HG03565 (cell line): ENCODE results near the gene PLA2G2F.

Source experiments
- ATAC-seq: cut with Tn5 transposase; IDR thresholded peaks from one replicate; pipeline ENCODE4 v1.9.1; 2021; ENCODE audit warnings: mild to moderate bottlenecking, moderate library complexity; ENCODE audit not compliant: unreplicated experiment

The PLA2G2F gene, protein sequence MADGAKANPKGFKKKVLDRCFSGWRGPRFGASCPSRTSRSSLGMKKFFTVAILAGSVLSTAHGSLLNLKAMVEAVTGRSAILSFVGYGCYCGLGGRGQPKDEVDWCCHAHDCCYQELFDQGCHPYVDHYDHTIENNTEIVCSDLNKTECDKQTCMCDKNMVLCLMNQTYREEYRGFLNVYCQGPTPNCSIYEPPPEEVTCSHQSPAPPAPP

DNA sequence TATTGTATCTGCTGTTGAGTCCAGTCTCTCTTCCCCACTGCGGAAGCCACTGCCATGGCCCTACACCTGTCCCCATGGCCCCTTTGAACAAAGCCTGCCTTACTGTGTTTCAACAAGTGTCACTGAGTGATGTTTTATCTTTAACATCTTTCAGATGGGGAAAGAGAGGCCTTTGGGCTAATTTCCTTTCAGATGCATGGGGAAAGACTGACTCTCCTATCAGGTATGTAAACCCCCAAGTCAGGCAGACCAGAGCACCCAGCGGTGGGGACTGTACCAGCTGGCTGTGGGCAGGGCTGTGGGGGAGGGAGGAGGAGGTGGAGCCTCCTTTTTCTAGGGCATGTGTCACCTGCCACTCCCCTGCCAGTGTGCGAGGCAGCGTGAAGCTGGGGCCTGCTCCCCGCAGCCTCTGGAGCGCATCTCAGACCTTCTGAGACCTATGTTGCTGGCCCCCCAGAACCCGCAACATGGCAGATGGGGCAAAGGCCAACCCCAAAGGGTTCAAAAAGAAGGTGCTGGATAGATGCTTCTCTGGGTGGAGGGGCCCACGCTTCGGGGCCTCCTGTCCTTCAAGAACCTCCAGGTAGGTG is at the start of gene PLA2G2F:
PLA2G2F (plus strand) TSS at position 363 of the 590 bp plus-strand sequence; CDS start at position 468, 105 bp downstream.
- no peak for ATAC-seq

DNA sequence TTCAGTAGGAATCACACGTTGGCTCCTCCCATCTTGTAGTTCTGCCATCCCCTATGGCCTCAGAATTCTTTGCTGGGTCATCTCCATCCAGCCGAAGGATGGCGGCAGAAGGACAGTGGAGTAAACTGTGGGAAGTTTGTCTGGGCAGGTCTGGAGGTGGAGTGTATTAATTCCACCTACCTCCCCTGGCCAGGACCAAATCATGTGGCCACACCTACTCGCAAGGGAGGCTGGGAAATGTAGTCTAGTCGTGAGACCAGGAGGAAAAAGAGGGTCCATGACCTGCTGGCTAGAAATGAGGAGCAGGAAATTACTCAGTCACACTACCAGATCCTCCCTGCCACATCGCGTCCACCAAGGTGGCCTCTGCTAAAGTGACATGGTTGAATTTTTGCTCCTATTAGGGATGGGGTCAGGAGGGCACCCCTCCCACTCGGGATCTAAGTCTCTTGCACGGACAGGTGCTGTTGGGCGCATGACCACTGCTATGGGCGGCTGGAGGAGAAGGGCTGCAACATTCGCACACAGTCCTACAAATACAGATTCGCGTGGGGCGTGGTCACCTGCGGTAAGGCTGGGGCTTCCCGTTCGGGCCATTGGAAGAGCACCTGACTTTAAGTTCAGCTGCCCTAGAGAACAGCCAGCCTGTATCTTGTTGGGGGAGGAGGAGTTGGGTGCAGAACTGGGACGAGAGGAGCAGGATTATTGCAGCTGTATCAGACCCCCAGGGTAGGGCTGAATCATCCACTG is 49.6 kb upstream of the PLA2G2F start:
- no peak for ATAC-seq

DNA sequence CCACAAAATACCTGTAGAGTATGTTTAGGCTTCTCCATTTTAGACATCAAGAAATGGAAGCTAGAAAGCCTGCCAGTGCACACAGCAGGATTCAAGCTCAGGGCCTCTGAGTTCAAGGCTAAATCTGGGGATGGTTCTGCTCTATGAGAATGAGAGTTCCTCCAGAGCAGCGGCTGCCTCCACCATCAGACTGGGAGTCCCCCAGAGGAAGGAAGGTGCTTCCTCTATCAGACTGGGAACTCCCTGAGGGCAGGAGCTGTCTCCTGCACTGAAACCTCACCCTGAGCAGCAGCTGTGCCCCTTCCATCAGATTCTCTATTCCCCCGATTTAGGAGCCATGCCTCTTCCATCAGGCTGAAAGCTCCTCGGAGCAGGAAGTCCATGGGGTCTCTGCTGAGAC is 49.0 kb upstream of the PLA2G2F start:
- no peak for ATAC-seq

DNA sequence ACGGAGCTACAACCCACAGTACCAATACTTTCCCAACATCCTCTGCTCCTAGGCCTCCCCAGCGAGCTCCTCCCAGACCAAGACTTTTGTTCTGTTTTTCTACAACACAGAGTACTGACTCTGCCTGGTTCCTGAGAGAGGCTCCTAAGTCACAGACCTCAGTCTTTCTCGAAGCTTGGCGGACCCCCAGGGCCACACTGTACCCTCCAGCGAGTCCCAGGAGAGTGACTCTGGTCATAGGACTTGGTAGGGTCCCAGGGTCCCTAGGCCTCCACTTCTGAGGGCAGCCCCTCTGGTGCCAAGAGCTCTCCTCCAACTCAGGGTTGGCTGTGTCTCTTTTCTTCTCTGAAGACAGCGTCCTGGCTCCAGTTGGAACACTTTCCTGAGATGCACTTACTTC is 48.5 kb upstream of the PLA2G2F start:
- no peak for ATAC-seq

DNA sequence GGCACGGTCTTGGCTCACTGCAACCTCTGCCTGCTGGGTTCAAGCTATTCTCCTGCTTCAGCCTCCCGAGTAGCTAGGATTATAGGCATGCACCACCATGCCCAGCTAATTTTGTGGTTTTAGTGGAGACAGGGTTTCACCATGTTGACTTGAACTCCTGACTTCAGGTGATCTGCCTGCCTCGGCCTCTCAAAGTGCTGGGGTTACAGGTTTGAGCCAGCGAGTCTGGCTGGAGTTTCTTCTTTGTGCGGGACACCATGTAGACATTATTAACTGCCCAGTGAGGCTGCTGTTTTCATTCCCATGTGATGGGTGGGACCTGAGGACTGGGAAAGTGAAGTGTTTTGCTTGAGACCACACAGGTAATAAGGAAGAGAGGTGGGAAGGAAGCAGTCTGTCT is 45.8 kb upstream of the PLA2G2F start:
- ATAC-seq = no peak

DNA sequence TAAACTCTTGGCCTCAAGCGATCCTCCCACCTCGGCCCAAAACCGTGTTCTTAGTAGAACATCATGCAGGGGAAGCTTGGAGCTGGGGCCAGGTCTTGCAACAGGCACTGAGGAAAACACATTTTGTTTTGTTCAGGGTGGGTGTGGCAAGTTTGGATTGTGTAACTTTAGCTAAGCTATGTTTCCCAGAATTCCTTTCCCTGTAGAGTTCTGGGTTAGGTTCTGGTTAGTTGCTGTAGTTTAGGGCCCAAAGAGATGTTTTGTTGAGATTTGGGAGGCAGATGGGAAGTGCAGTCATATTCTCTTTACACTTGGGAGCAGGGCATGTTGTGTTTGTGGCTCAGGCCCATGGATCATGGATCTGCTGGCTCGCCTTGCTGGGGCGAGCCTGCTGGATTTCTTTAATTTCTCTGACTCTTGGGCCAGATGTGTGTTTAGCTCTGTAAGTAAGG is 45.2 kb upstream of the PLA2G2F start:
- ATAC-seq = no peak

DNA sequence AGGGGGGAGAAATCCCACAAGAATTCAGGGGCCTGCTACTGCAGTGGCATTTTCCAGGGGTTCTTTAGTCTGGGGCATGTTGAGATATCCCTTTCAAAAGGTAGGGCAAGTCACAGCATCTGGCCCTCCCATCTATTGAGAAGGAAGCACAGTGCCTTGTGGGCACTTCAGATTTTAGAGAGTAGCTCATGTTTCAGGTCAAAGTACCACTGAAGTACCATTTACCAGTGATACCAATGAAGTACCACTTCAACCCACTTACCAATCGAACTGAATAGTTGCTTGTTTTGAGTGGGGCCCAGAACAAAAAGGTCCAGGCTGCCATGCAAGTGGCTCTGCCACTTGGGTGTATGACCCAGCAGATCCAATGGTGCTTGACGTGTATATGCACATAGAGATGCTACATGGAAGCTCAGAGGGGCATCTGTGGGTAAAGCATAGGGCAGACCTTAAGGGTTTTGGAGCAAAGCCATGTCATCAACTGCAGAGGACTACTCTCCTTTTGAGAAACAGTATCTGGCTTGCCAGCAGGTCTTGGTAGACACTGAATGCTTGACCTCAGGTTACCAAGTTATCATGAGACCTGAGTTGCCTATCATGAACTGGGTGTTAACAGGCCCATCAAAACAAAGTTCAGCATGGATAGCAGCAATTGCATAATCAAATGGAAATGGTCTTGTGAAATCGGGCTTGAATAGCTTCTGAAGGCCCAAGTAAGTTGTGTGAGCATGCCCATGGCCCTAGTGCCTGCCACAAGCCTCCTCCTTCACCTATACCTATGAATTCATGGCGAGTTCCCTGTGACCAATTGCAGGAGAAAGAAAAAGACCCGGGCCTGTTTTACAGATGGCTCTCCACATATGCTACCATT is 43.3 kb upstream of the PLA2G2F start:
- no peak for ATAC-seq

DNA sequence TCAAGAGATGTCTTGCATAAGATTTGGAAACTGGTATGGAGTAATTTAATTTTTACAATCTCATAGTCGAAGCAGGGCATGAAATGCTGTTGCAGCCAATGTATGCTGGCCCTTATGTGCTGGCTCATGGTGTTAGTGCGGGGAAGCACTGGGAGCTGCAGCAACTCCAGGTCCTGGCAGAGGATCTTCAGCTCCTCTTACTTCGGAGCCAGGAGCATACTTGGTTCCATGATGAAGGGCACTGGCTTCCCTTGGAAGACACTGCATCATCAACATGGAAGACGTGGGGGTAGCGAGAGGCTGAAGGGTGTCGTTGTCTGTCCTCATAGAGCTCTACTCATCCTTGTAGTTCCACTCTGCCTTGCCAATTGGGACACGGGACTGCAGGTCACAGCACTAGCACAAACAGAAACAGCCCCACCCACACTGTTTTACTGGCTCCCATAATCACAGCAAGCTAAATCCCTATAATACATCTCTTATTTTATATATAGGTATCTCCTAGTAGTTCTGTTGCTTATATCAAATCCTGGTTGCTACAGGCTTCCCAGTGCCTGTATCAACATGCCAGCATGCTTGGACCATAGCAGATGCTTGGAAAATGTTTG is 42.2 kb upstream of the PLA2G2F start:
- ATAC-seq = no peak

DNA sequence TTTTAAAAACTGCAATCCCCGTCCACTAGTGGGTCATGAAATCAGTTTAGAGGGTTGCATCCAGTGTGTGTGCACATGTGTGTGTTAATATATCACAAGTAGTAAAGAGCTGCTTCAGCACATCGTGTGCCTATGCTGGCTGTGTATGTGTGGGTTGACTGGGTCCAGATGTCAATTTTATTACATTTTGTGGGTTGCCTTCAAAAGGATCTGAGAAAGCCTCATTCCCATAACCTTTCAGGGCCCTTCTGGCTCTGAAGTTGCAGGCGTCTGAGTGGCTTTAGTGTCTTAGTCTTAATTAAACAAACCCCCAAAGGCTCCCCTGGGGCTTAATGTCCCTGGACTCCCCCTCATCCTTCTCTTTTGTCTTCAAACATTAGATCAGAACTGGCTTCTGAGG is 39.6 kb upstream of the PLA2G2F start:
- no peak for ATAC-seq

DNA sequence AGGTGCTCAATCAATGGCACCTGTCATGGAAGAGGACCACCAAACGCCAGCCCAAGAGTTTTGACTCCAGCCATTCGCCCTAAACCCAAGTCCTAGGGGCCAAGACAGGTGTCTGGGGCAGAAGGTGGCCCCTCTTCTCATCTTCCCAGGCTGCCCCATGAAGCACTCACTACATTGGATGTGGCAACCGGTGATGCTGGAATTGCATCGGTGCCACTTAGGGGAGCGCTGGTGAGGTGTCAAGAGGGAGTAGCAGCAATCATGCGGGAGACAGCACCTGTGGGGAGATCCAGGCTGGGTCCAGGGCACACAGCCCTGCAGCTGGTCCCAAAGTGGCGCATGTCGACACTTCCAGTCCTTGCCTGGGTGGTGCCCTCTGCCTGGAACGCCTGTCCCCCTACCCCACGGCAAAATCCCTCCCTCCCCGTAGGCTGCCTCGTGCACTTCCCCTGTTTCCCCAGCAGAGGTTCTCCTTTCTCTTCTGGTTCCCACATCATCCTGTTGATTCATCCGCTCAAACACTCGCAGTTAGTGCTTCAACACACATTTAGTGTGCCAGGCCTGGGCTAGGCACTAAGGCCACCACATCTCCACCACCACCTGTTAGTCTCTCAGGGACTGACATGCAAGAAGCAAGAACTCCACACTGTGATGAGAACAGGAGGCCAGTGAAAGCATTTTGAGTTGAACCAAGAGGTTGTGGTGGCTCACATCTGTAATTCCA is 38.3 kb upstream of the PLA2G2F start:
- no peak for ATAC-seq

DNA sequence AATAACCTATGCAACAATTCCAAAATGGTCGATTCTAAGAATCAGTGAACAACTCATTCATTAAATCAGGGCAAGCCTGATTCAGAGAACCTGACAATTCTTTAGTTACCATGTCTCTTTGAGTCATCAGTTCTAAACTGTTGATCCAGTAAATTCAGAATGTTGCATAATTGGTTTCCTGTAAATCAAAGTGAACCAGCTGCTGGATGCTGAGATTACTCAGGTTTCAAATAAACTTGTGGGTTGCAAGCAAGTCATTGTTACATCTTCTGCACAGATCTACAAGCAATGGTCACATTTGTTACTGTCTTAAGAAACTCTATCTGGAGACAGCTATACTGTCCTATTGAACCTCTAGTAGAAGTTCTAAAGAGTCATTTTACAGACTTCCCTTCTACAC is 36.2 kb upstream of the PLA2G2F start:
- no peak for ATAC-seq

DNA sequence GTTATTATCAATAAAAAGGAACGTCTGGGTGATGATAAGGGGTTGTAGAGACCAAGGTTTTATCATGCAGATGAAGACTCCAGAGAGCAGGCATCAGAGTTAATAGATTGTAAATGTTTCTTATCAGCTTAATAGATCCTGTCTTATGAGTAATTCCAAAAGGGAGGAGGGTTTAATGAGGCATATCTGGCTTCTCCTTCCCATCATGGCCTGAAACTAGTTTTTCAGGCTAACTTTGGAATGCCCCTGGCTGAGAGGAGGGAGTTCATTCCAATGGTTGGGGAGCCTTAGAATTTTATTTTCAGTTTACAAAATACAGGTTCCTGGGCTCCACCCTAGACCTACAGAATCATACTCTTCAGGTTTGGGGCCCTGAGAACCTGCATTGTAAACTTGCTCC is 33.3 kb upstream of the PLA2G2F start:
- ATAC-seq = no peak

DNA sequence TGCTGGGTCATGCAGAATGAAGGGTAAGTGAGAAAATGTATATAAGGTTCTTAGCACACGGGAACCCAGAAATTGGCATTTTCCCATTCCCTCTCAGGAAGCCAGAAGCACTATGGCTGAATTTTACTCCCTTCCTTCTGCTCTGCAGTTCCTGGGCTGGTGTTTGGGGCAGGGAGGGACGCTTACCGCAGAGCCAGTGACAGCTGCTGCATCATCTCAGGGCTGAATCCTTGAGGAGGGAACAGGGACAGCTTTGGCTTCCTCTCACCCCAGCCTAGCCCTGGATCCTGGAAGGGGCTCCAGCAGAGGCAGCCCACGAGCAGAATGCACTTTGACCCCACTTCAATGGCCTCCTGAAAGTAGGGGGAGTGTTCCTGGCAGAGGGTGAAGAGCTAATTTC is 31.8 kb upstream of the PLA2G2F start:
- no peak for ATAC-seq

DNA sequence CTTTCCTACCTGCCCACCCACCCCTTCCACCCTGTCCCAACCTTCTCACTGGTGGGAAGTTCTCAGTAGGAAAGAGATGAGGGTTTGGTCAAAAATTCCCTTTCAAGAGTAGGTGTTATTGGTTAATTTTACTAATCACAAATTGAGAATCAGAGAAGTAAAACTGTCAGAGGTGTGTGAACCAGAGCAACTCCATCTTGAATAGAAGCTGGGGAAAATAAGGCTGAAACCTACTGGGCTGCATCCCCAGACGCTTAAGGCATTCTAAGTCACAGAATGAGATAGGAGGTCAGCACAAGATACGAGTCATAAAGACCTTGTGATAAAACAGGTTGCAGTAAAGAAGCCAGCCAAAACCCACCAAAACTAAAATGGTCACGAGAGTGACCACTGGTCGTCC is 31.3 kb upstream of the PLA2G2F start:
- no peak for ATAC-seq

DNA sequence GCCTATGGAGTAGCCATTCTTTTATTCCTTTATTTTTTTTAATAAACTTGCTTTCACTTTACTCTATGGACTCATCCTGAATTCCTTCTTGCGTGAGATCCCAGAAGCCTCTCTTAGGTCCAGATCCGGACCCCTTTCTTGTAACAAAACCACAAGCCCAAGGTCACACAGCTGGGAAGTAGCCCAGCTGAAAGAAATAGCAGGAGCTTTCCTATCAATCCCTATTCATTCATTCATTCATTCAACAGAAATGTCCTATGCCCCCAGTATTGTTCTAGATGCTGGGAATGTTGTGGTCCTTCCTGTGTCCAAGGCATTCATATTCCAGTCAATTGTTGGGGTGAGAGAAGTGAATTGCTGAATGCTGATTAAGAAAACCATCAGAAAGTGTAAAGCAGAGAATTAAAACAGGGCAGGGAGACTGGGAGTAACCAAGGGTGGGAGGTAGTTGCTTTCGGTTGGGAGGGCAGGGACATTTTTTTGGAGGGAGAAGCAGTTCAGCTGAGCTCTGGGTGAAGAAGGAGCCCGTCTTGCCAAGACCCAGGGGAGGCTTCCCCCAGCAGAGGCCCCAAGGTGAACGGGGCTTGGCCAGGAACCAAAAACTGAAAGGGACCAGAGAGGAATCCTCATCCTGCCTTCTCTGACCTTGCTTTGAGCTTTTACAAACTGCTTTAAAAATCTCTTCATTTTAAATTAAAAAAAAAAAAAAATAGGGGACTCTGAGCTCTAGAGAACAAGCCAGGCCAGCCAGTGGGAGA is 30.6 kb upstream of the PLA2G2F start:
- no peak for ATAC-seq

DNA sequence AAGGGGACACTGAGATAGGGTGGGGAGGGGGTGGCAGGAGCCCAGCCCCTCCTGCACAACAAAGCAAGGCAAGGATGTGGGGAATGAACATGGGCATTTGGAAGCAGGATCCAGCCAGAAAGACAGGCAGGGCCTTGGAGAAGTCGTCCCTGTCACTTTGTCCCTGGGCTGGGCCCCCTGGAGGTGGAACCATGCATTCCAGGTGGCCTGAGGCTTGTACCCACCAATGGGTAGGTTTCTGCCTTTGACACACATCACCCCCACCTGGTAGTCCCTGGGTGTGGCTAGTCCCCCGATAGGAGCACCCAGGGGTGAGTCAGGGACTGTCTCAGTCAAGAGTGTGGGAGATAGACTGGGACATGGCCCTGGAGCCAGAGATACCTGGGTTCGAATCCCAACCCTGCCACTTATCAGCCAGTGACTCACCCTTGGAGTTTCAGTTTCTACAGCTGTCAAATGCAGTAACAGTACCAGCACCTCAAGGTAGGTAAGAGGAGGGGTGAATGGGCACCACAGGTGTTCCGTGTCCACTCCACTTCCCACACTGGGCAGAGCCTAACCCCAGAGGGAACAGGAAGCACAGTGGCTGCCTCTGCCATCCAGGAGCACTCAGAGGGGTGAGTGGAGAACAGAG is 29.8 kb upstream of the PLA2G2F start:
- ATAC-seq = no peak

DNA sequence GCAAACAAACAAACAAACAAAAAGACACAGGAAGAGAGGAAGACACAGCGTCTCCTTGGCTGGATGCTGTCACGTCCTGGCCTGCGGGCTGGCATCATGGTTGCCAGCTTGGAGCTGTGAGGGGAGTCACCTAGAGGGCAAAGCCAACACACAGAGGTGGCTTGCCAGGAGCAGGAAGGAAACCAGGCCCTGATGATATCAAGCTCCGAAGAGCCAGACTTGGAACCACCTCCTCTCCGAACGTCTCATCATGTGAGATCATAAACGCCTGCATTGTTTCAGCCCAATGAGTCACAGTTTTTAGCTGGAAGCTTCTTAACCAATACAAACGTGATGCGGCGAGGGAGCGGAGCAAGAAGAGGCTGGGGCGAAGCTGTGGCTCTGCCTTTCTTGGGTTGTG is 28.4 kb upstream of the PLA2G2F start:
- ATAC-seq = no peak

DNA sequence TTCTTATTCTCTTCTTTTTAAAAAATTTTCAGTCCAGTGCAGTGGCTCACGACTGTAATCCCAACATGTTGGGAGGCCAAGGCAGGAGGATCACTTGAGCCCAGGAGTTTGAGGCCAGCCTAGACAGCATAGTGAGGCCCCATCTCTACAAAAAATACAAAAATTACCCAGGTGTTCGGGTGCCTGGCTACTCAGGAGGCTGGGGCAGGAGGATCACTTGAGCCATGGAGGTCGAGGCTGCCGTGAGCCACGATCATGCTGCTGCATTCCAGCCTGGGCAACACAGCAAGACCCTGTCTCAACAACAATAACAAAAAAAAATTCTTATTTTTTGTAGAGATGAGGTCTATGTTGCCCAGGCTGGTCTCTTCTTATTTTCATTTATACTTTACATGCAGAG is 27.7 kb upstream of the PLA2G2F start:
- ATAC-seq = no peak
